Naive thymus-derived CD4-positive, alpha-beta T cell (primary cell): Measurements from ENCODE around the gene ANKRD13B. TPM values are rescaled to one million over a fixed set of nuclear protein-coding genes. Genes with fewer than 3 reads are reported as not detected.

Source experiments
- ATAC-seq: fragments of 150-1000 bp; cut with Tn5 transposase; 2 replicates; pipeline ENCODE4 v1.10.0; 2021; ENCODE audit warnings: mild to moderate bottlenecking, moderate library complexity
- CTCF ChIA-PET: fragments of 350-600 bp; sonication (Branson Sonifier 250); formaldehyde crosslinking; loops from one replicate; lab custom pipeline; 2021; ENCODE audit warnings: antibody characterized with exemption; lab: Charles Lee
- POLR2A ChIA-PET: fragments of 350-600 bp; sonication (Branson Sonifier 250); formaldehyde crosslinking; loops from one replicate; lab custom pipeline; 2021; ENCODE audit warnings: antibody characterized with exemption, inconsistent platforms; lab: Charles Lee
- DNase-seq, 9 donors: peaks; one replicate each; pipeline versions ENCODE4 v3.0.0 to v3.0.0-alpha.2; 2020 to 2022; ENCODE audit warnings: mixed read lengths in 1 of 9
- H3K27ac ChIP-seq: one replicate; pipeline ENCODE4 v1.7.0; 2013; ENCODE audit warnings: mild to moderate bottlenecking, low read depth, low read length, moderate library complexity
- H3K27me3 ChIP-seq, 2 donors: one replicate each; pipeline ENCODE4 v1.7.0; 2013; ENCODE audit warnings: low read length in 2 of 2, mild to moderate bottlenecking in 2 of 2, moderate library complexity in 2 of 2; ENCODE audit not compliant: control insufficient read depth in 2 of 2, insufficient read depth in 2 of 2
- H3K36me3 ChIP-seq, 3 experiments: 1 replicate in 2 of 3; 2 replicates in 1 of 3; pipeline ENCODE4 v1.7.0; 2013; ENCODE audit warnings: low read length in 3 of 3, mild to moderate bottlenecking in 3 of 3, moderate library complexity in 1 of 3; ENCODE audit not compliant: insufficient read depth in 3 of 3, control insufficient read depth in 2 of 3
- H3K4me1 ChIP-seq, 2 donors: one replicate each; pipeline ENCODE4 v1.7.0; 2013; ENCODE audit warnings: low read length in 2 of 2, mild to moderate bottlenecking in 2 of 2, moderate library complexity in 1 of 2; ENCODE audit not compliant: control insufficient read depth in 2 of 2, insufficient read depth in 2 of 2
- H3K4me3 ChIP-seq: 2 replicates; pipeline ENCODE4 v1.7.0; 2013; ENCODE audit warnings: mild to moderate bottlenecking, low read length
- H3K9me3 ChIP-seq, 3 experiments: 1 replicate in 2 of 3; 2 replicates in 1 of 3; pipeline ENCODE4 v1.7.0; 2013; ENCODE audit warnings: low read length in 3 of 3; ENCODE audit not compliant: control insufficient read depth in 2 of 3
- H3K27ac Mint-ChIP-seq, 9 donors: one replicate each; pipeline ENCODE4 v1.8.0; 2020 to 2022; ENCODE audit warnings: mixed read lengths in 9 of 9, mild to moderate bottlenecking in 8 of 9, moderate library complexity in 5 of 9, inconsistent platforms in 2 of 9
- H3K27me3 Mint-ChIP-seq, 5 donors: one replicate each; pipeline ENCODE4 v1.8.0; 2021 to 2022; ENCODE audit warnings: mixed read lengths in 5 of 5, mild to moderate bottlenecking in 1 of 5
- H3K36me3 Mint-ChIP-seq, 5 donors: one replicate each; pipeline ENCODE4 v1.8.0; 2020 to 2022; ENCODE audit warnings: mixed read lengths in 5 of 5, mild to moderate bottlenecking in 3 of 5, inconsistent platforms in 1 of 5
- H3K4me1 Mint-ChIP-seq, 7 donors: one replicate each; pipeline ENCODE4 v1.8.0; 2020 to 2022; ENCODE audit warnings: mixed read lengths in 7 of 7, mild to moderate bottlenecking in 3 of 7, inconsistent platforms in 1 of 7
- H3K4me3 Mint-ChIP-seq, 10 donors: one replicate each; pipeline ENCODE4 v1.8.0; 2020 to 2022; ENCODE audit warnings: mild to moderate bottlenecking in 10 of 10, mixed read lengths in 10 of 10, moderate library complexity in 6 of 10, inconsistent platforms in 2 of 10
- H3K9me3 Mint-ChIP-seq, 11 donors: one replicate each; pipeline ENCODE4 v1.8.0; 2020 to 2022; ENCODE audit warnings: mixed read lengths in 11 of 11, mild to moderate bottlenecking in 4 of 11, inconsistent platforms in 1 of 11, moderate library complexity in 1 of 11
- intact Hi-C, 2 donors: fragments of 100-400 bp; cut with micrococcal nuclease; formaldehyde crosslinking; loops; one replicate each; pipeline ENCODE4 v1.15.1; 2023
- polyA plus RNA-seq, 2 donors: library from polyadenylated mRNA; unstranded; fragments of 300-500 nt; fragmentation: Illumina TruSeq; gene quantifications; one replicate each; pipeline ENCODE4 v1.2.3, GENCODE V29; 2021
- total RNA-seq, 6 experiments: library from RNA in 5 of 6; stranded (reverse) in 5 of 6; gene quantifications; 1 replicate in 5 of 6; 2 replicates in 1 of 6; pipeline ENCODE4 v1.2.3 and lab custom pipeline; 2021 to 2026

Gene ANKRD13B
- total and polyA plus RNA-seq, 7 experiments from 2014 or later, result 0.51 to 9.8 (median 1.2) TPM; not detected in 1

GRCh38 chr17:29633886-29634285 is 41.0 kb downstream of the ANKRD13B start:
- Mint-ChIP-seq H3K27ac (peak overlapping the region in 8 of 9 donors; percentile 17 to 69 (median 50)), H3K4me3 (no peak overlapping the region), H3K9me3 (peaks cover 0 to 2% (median 0%) of the 10 kb centered on the region in 11 donors), H3K4me1 (peaks cover 6 to 25% (median 16%) of the 10 kb centered on the region in 7 donors), H3K36me3 (peaks cover 3 to 30% (median 21%) of the 10 kb centered on the region in 5 donors), H3K27me3 (no peaks in the 10 kb centered on the region)
- Histone ChIP-seq H3K4me1 (no peaks in the 10 kb centered on the region), H3K4me3 (no peak overlapping the region), H3K9me3 (no peaks in the 10 kb centered on the region), H3K27me3 (no peaks in the 10 kb centered on the region), H3K27ac (no peak overlapping the region), H3K36me3 (peaks cover 5 to 71% (median 14%) of the 10 kb centered on the region in 3 experiments)
- ChIA-PET POLR2A (no interaction called here), CTCF (interaction anchor here (1.9 kb wide), 1 partner anchor 9 kb away, joined by 6 read pairs; no protein-coding TSS in a partner anchor)
- ATAC-seq (no peak), DNase-seq (no peak)
- intact Hi-C loops, result no loop called here

GRCh38 chr17:29640413-29640812 is 47.5 kb downstream of the ANKRD13B start:
- no peak overlapping the region for H3K4me3 Mint-ChIP-seq
- intact Hi-C loops, result loop anchor here (5.0 kb wide), 2 partner anchors 37 to 382 kb away; no protein-coding TSS in a partner anchor
- H3K9me3 Mint-ChIP-seq, result peaks cover 0 to 2% (median 0%) of the 10 kb centered on the region in 11 donors
- Histone ChIP-seq H3K27ac (no peak overlapping the region), H3K9me3 (no peaks in the 10 kb centered on the region), H3K4me1 (no peaks in the 10 kb centered on the region), H3K27me3 (no peaks in the 10 kb centered on the region), H3K4me3 (no peak overlapping the region), H3K36me3 (peaks cover 0 to 49% (median 5%) of the 10 kb centered on the region in 3 experiments)
- ChIA-PET POLR2A (no interaction called here), CTCF (interaction anchor here (0.6 to 7.6 kb wide), 7 partner anchors 13 to 290 kb away, joined by 3 to 122 read pairs (median 5); partner anchors contain the start of gene SSH2)
- peak overlapping the region in 8 of 9 donors; percentile 40 to 88 (median 61) for H3K27ac Mint-ChIP-seq
- no peaks in the 10 kb centered on the region for H3K27me3 Mint-ChIP-seq
- ATAC-seq, result no peak
- DNase-seq, result no peak
- peaks cover 0 to 35% (median 19%) of the 10 kb centered on the region in 7 donors for H3K4me1 Mint-ChIP-seq
- H3K36me3 Mint-ChIP-seq, result peaks cover 0 to 21% (median 15%) of the 10 kb centered on the region in 5 donors

GRCh38 chr17:29640981-29641642 is 48.2 kb downstream of the ANKRD13B start:
- no peak overlapping the region for H3K27ac ChIP-seq
- intact Hi-C loops, result loop anchor here (5.0 kb wide), 2 partner anchors 36 to 381 kb away; no protein-coding TSS in a partner anchor
- H3K9me3 ChIP-seq, result no peaks in the 10 kb centered on the region
- Mint-ChIP-seq H3K27me3 (no peaks in the 10 kb centered on the region), H3K4me1 (peaks cover 0 to 35% (median 22%) of the 10 kb centered on the region in 7 donors), H3K9me3 (peaks cover 0 to 2% (median 0%) of the 10 kb centered on the region in 11 donors), H3K27ac (peak overlapping the region in 8 of 9 donors; percentile 55 to 88 (median 75)), H3K36me3 (peaks cover 0 to 20% (median 16%) of the 10 kb centered on the region in 5 donors), H3K4me3 (no peak overlapping the region)
- no peaks in the 10 kb centered on the region for H3K4me1 ChIP-seq
- ATAC-seq (no peak), DNase-seq (no peak)
- peaks cover 0 to 49% (median 3%) of the 10 kb centered on the region in 3 experiments for H3K36me3 ChIP-seq
- POLR2A ChIA-PET, result interaction anchor here (0.7 kb wide), 1 partner anchor 32 kb away, joined by 3 read pairs; no protein-coding TSS in a partner anchor
- H3K27me3 ChIP-seq, result no peaks in the 10 kb centered on the region
- H3K4me3 ChIP-seq, result no peak overlapping the region
- CTCF ChIA-PET, result interaction anchor here (0.6 to 7.6 kb wide), 4 partner anchors 12 to 169 kb away, joined by 3 to 122 read pairs (median 4); no protein-coding TSS in a partner anchor

GRCh38 chr17:29642171-29642611 is 49.3 kb downstream of the ANKRD13B start:
- CTCF ChIA-PET, result interaction anchor here (0.7 to 7.6 kb wide), 6 partner anchors 21 to 289 kb away, joined by 3 to 122 read pairs (median 4); no protein-coding TSS in a partner anchor
- H3K9me3 Mint-ChIP-seq, result no peaks in the 10 kb centered on the region
- no peaks in the 10 kb centered on the region for H3K9me3 ChIP-seq
- peaks cover 0 to 13% (median 10%) of the 10 kb centered on the region in 5 donors for H3K36me3 Mint-ChIP-seq
- intact Hi-C loops, result loop anchor here (5.0 kb wide), 2 partner anchors 35 to 380 kb away; no protein-coding TSS in a partner anchor
- H3K4me1 ChIP-seq, result no peaks in the 10 kb centered on the region
- peak overlapping the region; percentile 3 for H3K27ac ChIP-seq
- DNase-seq (no peak), ATAC-seq (no peak)
- no peaks in the 10 kb centered on the region for H3K27me3 Mint-ChIP-seq
- H3K4me3 Mint-ChIP-seq, result no peak overlapping the region
- H3K36me3 ChIP-seq, result peaks cover 0 to 44% (median 0%) of the 10 kb centered on the region in 3 experiments
- no peak overlapping the region for H3K4me3 ChIP-seq
- POLR2A ChIA-PET, result interaction anchor here (0.5 to 0.7 kb wide), 2 partner anchors 66 to 285 kb away, joined by 3 to 4 read pairs; no protein-coding TSS in a partner anchor
- H3K4me1 Mint-ChIP-seq, result peaks cover 0 to 35% (median 22%) of the 10 kb centered on the region in 7 donors
- H3K27ac Mint-ChIP-seq, result peak overlapping the region; percentile 51 to 86 (median 80)
- no peaks in the 10 kb centered on the region for H3K27me3 ChIP-seq

GRCh38 chr17:29643817-29644160 is 50.9 kb downstream of the ANKRD13B start:
- peaks cover 5 to 22% (median 15%) of the 10 kb centered on the region in 5 donors for H3K36me3 Mint-ChIP-seq
- peaks cover 0 to 54% (median 4%) of the 10 kb centered on the region in 3 experiments for H3K36me3 ChIP-seq
- H3K9me3 ChIP-seq, result no peaks in the 10 kb centered on the region
- ChIA-PET POLR2A (interaction anchor here (1.1 kb wide), 1 partner anchor 118 kb away, joined by 3 read pairs; no protein-coding TSS in a partner anchor), CTCF (interaction anchor here (1.6 to 7.6 kb wide), 3 partner anchors 9 to 135 kb away, joined by 3 to 122 read pairs (median 6); no protein-coding TSS in a partner anchor)
- peak overlapping the region in 7 of 9 donors; percentile 14 to 72 (median 42) for H3K27ac Mint-ChIP-seq
- intact Hi-C loops, result loop anchor here (5.0 kb wide), 2 partner anchors 34 to 379 kb away; no protein-coding TSS in a partner anchor
- no peak overlapping the region for H3K4me3 Mint-ChIP-seq
- no peak for DNase-seq
- no peaks in the 10 kb centered on the region for H3K4me1 ChIP-seq
- H3K27ac ChIP-seq, result no peak overlapping the region
- no peaks in the 10 kb centered on the region for H3K27me3 Mint-ChIP-seq
- ATAC-seq, result no peak
- peaks cover 0 to 33% (median 22%) of the 10 kb centered on the region in 7 donors for H3K4me1 Mint-ChIP-seq
- no peaks in the 10 kb centered on the region for H3K27me3 ChIP-seq
- no peak overlapping the region for H3K4me3 ChIP-seq
- H3K9me3 Mint-ChIP-seq, result no peaks in the 10 kb centered on the region

GRCh38 chr17:29645515-29646051 is 52.7 kb downstream of the ANKRD13B start:
- no peaks in the 10 kb centered on the region for H3K9me3 ChIP-seq
- no peaks in the 10 kb centered on the region for H3K27me3 ChIP-seq
- POLR2A ChIA-PET, result interaction anchor here (0.6 kb wide), 1 partner anchor 92 kb away, joined by 5 read pairs; no protein-coding TSS in a partner anchor
- Mint-ChIP-seq H3K9me3 (no peaks in the 10 kb centered on the region), H3K27me3 (no peaks in the 10 kb centered on the region), H3K36me3 (peaks cover 5 to 33% (median 21%) of the 10 kb centered on the region in 5 donors), H3K4me1 (peaks cover 0 to 20% (median 12%) of the 10 kb centered on the region in 7 donors), H3K4me3 (no peak overlapping the region), H3K27ac (peak overlapping the region in 8 of 9 donors; percentile 5 to 77 (median 44))
- intact Hi-C loops, result no loop called here
- H3K27ac ChIP-seq, result no peak overlapping the region
- no peak overlapping the region for H3K4me3 ChIP-seq
- H3K36me3 ChIP-seq, result peaks cover 4 to 66% (median 9%) of the 10 kb centered on the region in 3 experiments
- ATAC-seq (peak; percentile 31), DNase-seq (no peak)
- H3K4me1 ChIP-seq, result no peaks in the 10 kb centered on the region
- CTCF ChIA-PET, result no interaction called here
